Endometrial microvascular endothelial cells (primary cell): ENCODE results near the gene UNC5C. TPM values are rescaled to one million over a fixed set of nuclear protein-coding genes. Genes with fewer than 3 reads are reported as not detected.

Source experiments
- in situ Hi-C: cut with HindIII; loops from 2 replicates; pipeline ENCODE4 v1.10.0; 2017; ENCODE audit warnings: low sequenced_read_pairs, low pct_unique_long_range_greater_than_20kb; ENCODE audit errors: inconsistent ontology term
- total RNA-seq: library from RNA; depleted of rRNA; stranded (reverse); fragments of >200 nt; gene quantifications from one replicate; pipeline ENCODE4 v1.2.3, GENCODE V29; 2015; ENCODE audit errors: inconsistent ontology term

The UNC5C gene
- total RNA-seq, 1 donor from 2014 or later: 0.46 TPM

DNA sequence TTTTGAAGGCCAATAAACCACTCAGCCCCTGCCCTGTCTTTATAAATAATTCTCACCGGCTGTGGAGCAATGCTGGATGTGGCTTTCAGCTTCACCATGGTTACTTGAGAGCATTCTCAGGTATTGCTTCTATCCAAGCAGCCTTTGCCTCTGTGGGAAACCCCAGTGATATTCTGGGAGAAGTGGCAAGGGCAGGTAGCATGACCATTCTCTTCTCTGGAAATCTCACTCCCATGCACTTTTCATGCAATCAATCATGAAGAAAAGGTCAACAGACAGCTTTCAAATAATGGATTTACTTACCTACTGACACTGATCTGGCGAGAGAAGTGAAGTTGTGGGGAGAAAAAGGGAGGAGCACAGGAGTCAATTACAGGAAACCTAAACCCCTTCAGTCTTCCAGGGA is 49.5 kb downstream of the UNC5C start:
- in situ Hi-C loops: no loop called here

DNA sequence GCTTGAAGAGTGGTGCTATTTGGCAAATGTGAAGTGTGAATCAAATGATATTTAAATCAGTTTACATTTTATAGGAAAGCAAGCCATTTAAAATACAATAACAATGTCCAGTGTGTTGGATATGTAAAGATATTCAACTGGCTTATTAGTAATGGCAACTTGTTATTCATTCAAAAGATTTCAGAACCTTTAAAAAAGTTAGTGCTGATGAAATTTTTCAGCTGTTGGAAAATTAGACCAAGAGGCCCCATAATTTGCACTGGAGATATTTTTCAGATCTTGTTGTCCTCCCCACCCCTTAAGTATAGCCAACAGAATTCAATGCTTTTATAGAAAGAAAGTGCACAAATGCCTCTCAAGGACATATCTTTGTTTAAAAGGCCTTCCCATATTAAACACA is 54.6 kb downstream of the UNC5C start:
- in situ Hi-C loops: no loop called here

DNA sequence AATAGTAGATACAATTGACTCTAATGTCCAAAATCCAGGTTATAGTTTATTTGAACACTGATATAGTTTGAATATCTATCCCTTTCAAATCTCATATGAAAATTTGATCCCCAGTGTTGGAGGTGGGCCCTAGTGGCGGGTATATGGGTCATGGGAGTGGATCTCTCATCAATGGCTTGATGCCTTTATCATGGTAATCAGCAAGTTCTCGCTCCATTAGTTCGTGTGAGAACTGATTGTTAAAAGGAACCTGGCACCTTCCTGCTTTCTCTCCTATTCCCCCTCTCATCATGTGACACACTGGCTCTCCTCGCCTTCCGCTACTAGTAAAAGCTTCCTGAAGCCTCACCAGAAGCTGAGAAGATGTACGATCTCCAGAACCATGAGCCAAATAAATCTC is 70.1 kb downstream of the UNC5C start:
- in situ Hi-C loops: no loop called here

DNA sequence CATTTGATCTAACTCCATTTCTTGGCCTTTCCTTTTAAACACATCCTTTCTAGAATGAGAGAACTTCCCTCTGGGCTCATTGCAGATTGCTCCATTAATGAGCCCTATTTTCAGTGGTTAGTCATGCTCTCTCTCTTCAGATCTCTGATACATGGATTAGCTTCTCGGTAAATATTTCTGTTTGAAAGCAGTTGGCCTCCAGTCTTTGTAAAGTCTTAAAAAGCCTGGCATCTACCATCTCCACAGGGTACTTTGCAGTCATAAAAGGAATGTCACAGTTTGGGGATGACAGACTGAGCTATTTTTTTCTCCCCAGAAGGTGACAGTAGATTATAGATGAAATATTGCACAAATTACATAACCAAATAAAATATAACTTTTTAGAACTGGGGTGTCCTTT is 72.7 kb downstream of the UNC5C start:
- in situ Hi-C loops: no loop called here

DNA sequence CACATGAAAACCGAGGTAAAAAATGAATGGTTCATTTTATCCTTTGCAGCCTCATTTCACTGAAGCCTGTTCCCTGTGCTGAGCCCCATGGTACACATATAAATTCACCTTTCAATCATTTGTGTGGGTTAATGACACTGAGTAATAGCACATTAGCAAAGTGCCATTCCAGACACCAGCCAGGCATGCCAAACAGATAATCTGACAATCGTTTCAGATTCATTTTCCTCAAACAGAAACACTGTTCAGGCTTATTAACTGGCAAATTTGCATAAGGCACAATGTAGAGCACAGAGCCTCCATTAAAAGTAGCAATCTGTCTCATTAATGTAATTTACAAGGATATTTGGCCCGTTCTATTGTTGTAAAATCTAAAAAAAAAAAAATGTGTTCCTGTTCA is 76.2 kb downstream of the UNC5C start:
- in situ Hi-C loops: no loop called here

DNA sequence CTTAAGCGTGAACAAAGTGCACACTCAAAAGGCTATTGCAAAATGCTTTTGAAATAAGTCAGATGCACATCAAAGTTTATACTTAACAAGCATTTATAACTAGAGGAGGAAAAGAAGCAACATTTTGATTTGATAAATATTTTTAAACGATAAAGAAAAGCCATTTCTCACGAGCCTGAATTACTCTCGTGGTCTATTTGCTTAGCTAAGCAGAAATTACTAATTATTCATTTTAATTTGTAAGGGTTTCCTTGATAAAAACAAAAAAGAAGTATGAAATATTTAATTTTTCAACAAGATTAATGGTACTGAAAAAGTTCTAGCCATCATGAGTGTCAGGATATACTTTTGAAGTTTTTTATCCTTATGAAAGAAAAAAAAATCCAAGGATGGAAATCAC is 78.2 kb downstream of the UNC5C start:
- in situ Hi-C loops: no loop called here

DNA sequence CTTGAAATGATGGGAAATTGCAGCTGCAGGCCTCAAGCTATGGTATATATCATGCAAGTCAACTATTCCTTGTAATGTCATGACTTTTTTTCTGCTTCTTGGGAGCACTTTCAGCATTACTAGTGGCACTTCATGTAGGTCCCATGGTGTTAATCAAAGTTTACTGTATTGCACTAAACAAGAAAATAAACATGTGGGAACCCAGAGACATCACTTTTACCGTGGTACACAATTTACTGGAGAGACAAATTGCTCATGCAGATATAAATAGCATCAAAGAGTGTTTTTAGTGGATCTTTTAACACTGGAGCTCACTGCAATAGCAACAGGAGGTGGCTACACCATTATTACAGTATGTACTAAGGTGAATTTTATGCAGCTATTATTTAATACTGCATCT is 79.2 kb downstream of the UNC5C start:
- in situ Hi-C loops: no loop called here

DNA sequence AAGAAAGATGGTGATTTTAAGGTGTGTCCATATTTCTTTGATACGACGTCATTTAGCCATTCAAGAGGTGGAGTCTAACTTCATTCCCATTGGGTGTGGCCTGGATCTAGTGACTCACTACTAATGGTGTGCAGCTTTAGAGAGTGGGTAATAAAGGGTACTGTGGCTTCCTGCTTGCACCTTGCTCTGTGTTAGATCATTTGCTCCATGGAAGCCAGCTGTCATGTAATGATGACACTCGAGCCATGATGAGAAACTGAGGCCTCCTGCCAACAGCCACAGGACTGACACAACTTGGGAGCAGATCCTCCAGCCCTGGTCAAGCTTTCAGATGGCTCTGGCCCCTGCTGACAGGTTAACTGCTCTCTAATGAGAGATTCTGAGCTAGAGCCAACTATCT is 82.0 kb downstream of the UNC5C start:
- in situ Hi-C loops: no loop called here

DNA sequence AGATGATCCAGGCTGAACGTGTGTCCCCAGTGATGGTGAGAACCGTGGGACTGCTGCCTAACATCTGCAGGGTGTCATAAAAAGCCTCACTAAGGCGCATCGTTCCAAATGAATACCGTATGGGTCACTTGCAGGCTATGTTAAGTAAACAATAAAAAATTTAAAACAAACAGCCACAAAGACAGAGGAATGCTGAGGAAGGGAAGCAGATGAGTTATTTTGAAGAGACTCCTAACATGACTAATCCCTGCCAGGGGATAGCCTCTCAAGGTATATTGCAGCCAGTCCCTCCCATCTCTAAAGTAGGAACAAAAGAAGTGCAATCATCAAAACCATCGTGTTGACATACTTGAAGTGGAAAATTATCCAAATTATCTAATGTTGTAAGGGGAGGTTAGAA is 83.8 kb downstream of the UNC5C start:
- in situ Hi-C loops: no loop called here

DNA sequence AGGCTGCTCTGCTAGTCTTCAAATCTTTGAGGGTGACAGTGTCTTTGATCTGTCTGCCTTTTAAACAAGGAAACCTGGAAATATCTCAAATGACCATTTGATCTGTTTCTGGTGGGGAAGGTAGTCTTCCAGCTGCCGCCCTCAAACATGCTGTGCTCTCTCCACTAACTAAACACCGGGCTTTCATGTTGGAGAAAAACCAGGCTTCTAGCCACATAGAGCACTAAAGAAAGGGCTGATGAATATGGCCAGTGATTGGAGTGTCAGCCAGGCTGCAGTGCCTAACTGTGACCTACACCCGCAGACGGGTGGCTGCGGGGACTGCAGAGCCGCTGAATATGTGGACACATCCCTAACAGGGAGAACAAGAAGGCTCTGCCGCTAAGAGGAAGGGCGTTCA is 85.9 kb downstream of the UNC5C start:
- in situ Hi-C loops: no loop called here

DNA sequence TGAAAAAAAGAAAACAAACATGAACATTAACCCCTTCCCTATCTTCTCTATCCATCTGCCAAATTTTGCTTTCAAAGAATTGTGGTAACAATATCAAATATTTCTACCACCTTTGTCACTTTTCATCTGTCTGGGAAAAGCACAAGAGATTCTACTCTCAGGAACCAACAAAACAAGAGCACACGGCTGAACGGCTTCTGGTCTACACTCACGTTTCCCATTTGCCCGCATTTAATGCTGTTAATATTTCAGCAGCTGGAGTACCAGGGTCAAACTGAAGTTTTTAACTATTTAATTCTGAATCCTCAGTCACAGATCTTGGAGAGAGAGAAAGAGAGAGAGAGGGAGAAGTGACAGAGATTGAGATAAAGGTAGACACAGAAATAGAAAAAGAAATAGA is 91.4 kb downstream of the UNC5C start:
- in situ Hi-C loops: no loop called here

DNA sequence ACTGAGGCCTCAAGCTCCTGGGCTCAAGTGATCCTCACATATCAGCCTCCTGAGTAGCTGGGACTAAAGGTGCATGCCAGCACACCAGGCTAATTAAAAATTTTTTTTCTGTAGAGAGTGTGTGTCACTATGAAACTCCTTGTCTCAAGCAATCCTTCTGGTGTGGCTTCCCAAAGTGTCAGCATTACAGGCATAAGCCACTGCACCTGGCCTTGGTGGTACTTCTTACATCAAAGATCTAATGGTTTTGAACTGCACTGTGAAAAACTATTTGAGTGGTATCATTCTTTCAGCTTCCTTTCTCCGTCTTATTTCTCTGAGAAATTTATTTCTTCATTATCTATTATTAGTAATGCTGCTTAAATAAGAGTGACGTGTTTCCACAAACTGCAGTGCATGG is 98.5 kb downstream of the UNC5C start:
- in situ Hi-C loops: no loop called here

DNA sequence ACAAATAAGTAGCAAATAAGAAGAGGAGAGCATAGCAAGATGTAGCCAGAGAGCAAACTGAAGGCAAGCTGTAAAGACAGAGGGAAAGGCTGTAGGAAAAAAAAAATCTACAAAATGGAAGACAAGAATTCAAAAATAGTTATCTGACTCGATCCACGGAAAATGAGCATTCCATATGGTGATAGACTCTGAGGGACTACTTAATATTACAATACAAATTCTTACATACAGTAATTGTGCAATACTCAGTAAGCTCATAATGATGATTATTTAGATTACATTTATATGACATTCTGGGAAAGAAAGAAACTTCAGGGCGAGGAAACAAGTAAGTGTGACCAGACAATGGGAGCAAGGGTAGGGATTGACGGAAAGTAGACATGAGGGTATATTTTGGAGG is 102.6 kb downstream of the UNC5C start:
- in situ Hi-C loops: no loop called here

DNA sequence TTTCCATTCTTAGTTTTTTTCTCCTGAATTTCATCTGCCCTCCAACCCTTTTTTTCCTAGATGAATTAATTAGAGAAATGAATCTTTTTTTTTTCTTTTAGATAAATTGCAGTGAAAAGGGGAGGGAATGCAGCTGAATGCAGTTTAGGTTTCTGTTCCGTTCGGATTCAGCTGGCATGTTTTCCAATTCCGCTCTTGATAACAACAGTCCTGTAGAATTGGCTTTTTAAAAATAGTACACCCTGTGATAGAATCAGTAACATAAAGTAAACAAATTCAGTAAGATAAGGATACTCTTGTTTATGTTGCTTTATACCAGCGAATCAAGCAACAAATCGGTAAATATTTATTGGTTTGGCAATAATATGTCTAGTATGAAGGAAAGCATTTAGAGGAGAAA is 103.5 kb downstream of the UNC5C start:
- in situ Hi-C loops: no loop called here

DNA sequence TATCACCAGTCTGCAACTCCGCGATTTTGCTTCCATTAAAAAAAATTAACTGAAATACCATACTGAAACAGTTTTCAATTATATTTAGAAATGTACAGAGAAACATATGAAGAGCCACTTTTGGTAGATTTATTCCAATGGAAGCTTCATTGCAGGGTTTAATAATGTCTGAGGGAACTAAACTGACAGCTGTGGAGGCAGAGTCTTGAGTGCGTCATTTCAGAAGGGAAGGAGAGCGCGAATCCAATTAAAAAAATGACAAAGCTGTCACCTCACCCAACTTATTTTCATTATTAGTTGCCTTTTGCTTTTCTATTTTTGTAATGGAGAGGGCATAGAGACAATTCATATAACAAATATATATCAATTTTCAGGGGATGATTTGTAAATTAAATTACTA is 104.0 kb downstream of the UNC5C start:
- in situ Hi-C loops: no loop called here

DNA sequence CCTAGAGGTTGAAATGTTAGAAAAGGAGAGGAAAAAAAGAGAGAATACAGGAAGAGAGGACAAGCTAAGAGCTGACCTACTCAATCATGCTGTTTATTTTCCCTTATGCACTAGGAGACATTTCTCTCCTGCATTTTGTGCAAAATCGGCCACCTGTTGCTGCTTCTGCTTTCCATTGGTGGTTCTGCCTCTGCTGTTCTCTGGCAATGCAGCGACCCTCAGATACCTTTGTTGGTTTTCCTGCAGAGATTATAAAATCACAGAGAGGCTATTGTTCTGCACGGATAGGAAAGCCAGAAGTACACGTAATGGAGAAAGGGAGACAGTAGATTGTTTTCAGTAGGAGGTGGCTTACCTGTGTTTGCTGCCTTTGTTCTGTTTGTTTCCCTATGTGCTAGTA is 108.9 kb downstream of the UNC5C start:
- in situ Hi-C loops: no loop called here

DNA sequence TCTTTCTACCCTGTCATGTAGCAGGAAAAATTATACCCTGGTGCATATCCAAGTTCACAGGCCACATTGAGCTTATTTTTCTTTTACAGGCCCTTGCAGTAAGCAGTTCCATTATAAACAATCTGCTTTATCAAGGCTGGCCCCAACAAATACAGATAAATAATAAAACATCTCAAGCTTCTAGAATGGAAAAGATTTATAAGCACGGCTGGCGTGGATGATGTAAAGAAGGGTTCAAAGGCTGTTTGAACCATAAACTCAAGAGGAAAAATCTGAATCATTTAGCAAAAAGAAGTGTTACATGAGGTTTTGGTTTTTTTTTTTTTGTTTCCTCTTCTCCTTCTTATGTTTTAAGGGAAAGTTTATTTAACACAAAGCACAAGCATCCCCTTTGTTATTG is 109.7 kb downstream of the UNC5C start:
- in situ Hi-C loops: no loop called here

DNA sequence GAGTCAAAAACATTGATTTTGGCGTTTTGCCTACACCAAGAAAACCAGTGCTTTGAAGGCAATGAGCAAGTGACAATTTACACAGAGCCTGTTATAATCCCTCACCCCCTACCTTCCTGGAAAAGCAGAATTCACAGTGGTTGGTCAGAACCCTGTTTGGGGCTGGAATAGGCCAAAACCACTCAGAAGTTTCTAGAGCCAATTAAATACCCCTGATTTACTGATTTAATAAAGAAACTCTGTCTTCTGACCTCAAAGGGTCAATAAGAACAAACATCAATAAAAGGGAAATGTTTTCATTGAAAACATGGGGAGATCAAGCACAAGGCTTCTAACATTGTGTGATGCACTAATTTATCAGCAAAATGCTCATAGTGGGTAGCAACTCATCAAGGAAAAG is 116.3 kb downstream of the UNC5C start:
- in situ Hi-C loops: no loop called here

DNA sequence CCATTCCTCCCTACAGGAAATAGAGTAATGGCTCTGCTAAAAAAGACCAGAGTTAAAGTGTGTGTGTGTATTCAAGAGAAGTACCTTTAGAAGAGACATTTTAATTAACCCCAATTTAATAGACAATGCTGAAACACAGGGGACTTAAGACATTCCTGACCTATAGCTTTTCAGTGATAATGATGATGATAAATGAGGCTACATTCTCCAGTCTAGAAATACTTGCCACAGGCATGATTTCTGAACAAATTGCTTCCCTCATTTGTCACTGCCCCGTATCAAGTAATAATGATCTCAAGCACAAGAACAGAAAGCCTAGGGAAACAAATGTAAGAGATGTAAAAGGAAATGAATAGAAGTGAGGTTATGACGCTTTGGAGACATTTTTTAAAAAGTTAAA is 117.1 kb downstream of the UNC5C start:
- in situ Hi-C loops: no loop called here

DNA sequence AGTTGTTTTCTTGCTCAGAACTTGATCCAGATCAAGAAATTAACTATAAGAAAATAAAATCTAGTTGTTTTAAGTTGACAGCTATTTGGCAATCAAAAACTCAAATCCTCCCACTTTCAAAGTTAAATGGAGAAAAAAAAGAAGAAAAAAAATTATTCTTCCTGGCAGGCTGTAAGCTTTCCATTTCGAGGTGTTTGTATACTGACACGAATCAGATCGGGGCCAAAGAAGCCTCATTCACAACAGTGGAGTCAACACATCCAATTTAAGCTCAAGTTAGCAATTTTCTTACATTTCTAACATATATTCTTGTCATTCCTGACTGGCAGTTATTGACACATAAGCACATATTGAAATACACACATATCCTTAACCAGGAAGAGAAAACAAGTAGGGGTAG is 119.4 kb downstream of the UNC5C start:
- in situ Hi-C loops: no loop called here

DNA sequence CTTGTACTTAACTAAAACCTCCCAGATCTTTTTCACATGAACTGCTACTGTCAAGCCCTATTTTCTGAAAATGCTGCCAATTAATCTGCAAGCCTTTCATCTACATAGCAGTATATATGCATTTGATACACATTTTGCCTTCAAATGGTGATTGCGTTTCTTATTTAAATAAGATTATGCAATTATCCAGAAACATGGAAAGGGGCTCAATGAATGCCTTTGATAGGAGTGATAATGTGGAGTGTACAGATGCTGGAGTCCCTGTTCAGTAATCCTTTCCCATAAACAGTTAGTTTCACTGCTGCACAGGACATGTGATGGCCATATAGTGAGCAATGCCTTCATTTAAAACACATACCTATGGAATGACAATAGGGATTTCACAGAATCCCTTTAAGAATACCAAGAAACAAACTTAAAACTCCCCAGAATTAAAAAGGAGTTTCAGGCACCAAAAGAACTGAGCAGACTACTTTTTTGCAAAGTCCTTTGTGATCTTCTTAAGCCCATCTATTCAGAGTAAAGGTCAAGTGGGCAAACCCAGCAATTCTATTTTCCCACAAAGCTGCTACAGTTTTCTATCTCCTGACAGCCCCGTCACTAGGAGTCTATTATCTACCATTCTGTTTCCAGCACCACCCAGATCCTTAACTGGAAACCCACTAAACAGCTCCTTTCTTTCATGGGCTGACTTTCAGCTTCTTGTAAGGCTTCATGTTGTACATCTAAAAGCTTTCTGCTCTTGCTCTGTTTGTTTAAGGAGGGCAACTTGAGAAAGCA is 120.3 kb downstream of the UNC5C start:
- in situ Hi-C loops: no loop called here
